ENCODE data around the gene MYLIP. TPM values are rescaled to one million over a fixed set of nuclear protein-coding genes. Genes with fewer than 3 reads are reported as not detected.

Gene MYLIP
- total and polyA plus RNA-seq, 2 of the 13 experiments (the other 11 are each of a cell fraction or from before 2014, with no cell fraction given), result 3.4 to 10.8 TPM

GRCh38 chr6:16097382-16098171 lies 31.3 kb upstream of the MYLIP start:
- no peak overlapping the region for H2AFZ ChIP-seq (ENCODE audit: low read length)
- ATAC-seq (no peak), DNase-seq (ENCODE audit: low spot score) (no peak), FAIRE-seq (no peak)
- H3K36me3 ChIP-seq (replicated peaks in 1 of 2; ENCODE audit: control insufficient read depth in 1 of 2, insufficient read depth in 2 of 2, low read length in 2 of 2), result no peaks in the 10 kb centered on the region
- CTCF ChIA-PET (ENCODE audit: low intra/inter-chr PET ratio, low total read pairs), result no interaction called here
- no peak overlapping the region for H3K4me3 ChIP-seq (replicated peaks in 1 of 3; ENCODE audit: insufficient read depth in 1 of 3, low read depth in 2 of 3, low read length in 3 of 3)
- no peak overlapping the region for H3K27ac ChIP-seq (ENCODE audit: extremely low read length, insufficient read depth, low read length)
- 2% methylated on average over 6 of the region's 6 CpGs for WGBS (ENCODE audit: low lambda C conversion rate)
- H3K4me2 ChIP-seq (ENCODE audit: low read depth, low read length), result no peak overlapping the region
- intact Hi-C loops (cut with micrococcal nuclease; ENCODE audit: unreplicated experiment) (no loop called here), in situ Hi-C loops (cut with HindIII; ENCODE audit: extremely low pct_ligation_motif_present, low pct_unique_long_range_greater_than_20kb) (no loop called here)
- no TSS peak for BruUV-seq (replicated peaks)
- H3K9me3 ChIP-seq (ENCODE audit: low read length), result no peaks in the 10 kb centered on the region
- no peaks in the 10 kb centered on the region for H3K4me1 ChIP-seq (ENCODE audit: insufficient read depth, low read length)
- no peaks in the 10 kb centered on the region for H4K20me1 ChIP-seq (ENCODE audit: insufficient read depth, low read length)
- POLR2A ChIA-PET, result no interaction called here
- no peak for TF ChIP-seq PAF1 (CRISPR knock-in tag; IDR thresholded peaks at IDR 0.05)
- TF ChIP-seq GFI1 (CRISPR knock-in tag; IDR thresholded peaks at IDR 0.05; ENCODE audit: borderline replicate concordance), result no peak
- TF ChIP-seq, protein P1, sequence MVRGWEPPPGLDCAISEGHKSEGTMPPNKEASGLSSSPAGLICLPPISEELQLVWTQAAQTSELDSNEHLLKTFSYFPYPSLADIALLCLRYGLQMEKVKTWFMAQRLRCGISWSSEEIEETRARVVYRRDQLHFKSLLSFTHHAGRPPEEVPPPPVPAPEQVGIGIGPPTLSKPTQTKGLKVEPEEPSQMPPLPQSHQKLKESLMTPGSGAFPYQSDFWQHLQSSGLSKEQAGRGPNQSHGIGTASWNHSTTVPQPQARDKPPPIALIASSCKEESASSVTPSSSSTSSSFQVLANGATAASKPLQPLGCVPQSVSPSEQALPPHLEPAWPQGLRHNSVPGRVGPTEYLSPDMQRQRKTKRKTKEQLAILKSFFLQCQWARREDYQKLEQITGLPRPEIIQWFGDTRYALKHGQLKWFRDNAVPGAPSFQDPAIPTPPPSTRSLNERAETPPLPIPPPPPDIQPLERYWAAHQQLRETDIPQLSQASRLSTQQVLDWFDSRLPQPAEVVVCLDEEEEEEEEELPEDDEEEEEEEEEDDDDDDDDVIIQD (CRISPR knock-in tag; IDR thresholded peaks at IDR 0.05; ENCODE audit: low read depth), result no peak
- H3K27me3 ChIP-seq (ENCODE audit: control insufficient read depth in 1 of 2, insufficient read depth in 2 of 2, low read length in 2 of 2), result 0 out of 5 replicates have a peak, but pooled peaks cover 0 to 4% of the 10 kb centered on the region in 2 experiments
- H3K9ac ChIP-seq (ENCODE audit: insufficient read depth, low read depth, low read length), result no peak overlapping the region
- no peaks in the 10 kb centered on the region for H3K79me2 ChIP-seq (ENCODE audit: insufficient read depth, low read length)

- in situ Hi-C loops (cut with HindIII; ENCODE audit: extremely low pct_ligation_motif_present, low pct_unique_long_range_greater_than_20kb), result no loop called here
- FAIRE-seq, result no peak
- 0 out of 5 replicates have a peak, but pooled peaks cover 0 to 4% of the 10 kb centered on the region in 2 experiments for H3K27me3 ChIP-seq (ENCODE audit: control insufficient read depth in 1 of 2, insufficient read depth in 2 of 2, low read length in 2 of 2)
- no TSS peak for BruUV-seq (replicated peaks)
- H3K36me3 ChIP-seq (replicated peaks in 1 of 2; ENCODE audit: control insufficient read depth in 1 of 2, insufficient read depth in 2 of 2, low read length in 2 of 2), result no peaks in the 10 kb centered on the region
- H3K4me1 ChIP-seq (ENCODE audit: insufficient read depth, low read length), result no peaks in the 10 kb centered on the region
- H3K9me3 ChIP-seq (ENCODE audit: low read length), result no peaks in the 10 kb centered on the region
- intact Hi-C loops (cut with micrococcal nuclease; ENCODE audit: unreplicated experiment), result no loop called here
- H3K79me2 ChIP-seq (ENCODE audit: insufficient read depth, low read length), result no peaks in the 10 kb centered on the region
- 33% methylated on average over 5 of the region's 5 CpGs for WGBS (ENCODE audit: low lambda C conversion rate)
- H2AFZ ChIP-seq (ENCODE audit: low read length), result no peak overlapping the region
- no peak overlapping the region for H3K27ac ChIP-seq (ENCODE audit: extremely low read length, insufficient read depth, low read length)
- no peak overlapping the region for H3K4me3 ChIP-seq (replicated peaks in 1 of 3; ENCODE audit: insufficient read depth in 1 of 3, low read depth in 2 of 3, low read length in 3 of 3)
- ChIA-PET POLR2A (no interaction called here), CTCF (ENCODE audit: low intra/inter-chr PET ratio, low total read pairs) (no interaction called here)
- ATAC-seq, result no peak
- no peak overlapping the region for H3K4me2 ChIP-seq (ENCODE audit: low read depth, low read length)
- no peak overlapping the region for H3K9ac ChIP-seq (ENCODE audit: insufficient read depth, low read depth, low read length)
- no peak for DNase-seq (ENCODE audit: low spot score)
- H4K20me1 ChIP-seq (ENCODE audit: insufficient read depth, low read length), result no peaks in the 10 kb centered on the region
- TF ChIP-seq ZNF256 (CRISPR knock-in tag; conservative IDR thresholded peaks at IDR 0.05) (no peak), ZNF432 (CRISPR knock-in tag; IDR thresholded peaks at IDR 0.05; ENCODE audit: borderline replicate concordance) (no peak), THAP9 (CRISPR knock-in tag; IDR thresholded peaks at IDR 0.05; ENCODE audit: borderline replicate concordance) (no peak), MBD4 (IDR thresholded peaks at IDR 0.05; ENCODE audit: borderline replicate concordance, low read length) (no peak), ZKSCAN1 (IDR thresholded peaks at IDR 0.05; ENCODE audit: low read length) (no peak)
- TF ChIP-seq, protein P2, sequence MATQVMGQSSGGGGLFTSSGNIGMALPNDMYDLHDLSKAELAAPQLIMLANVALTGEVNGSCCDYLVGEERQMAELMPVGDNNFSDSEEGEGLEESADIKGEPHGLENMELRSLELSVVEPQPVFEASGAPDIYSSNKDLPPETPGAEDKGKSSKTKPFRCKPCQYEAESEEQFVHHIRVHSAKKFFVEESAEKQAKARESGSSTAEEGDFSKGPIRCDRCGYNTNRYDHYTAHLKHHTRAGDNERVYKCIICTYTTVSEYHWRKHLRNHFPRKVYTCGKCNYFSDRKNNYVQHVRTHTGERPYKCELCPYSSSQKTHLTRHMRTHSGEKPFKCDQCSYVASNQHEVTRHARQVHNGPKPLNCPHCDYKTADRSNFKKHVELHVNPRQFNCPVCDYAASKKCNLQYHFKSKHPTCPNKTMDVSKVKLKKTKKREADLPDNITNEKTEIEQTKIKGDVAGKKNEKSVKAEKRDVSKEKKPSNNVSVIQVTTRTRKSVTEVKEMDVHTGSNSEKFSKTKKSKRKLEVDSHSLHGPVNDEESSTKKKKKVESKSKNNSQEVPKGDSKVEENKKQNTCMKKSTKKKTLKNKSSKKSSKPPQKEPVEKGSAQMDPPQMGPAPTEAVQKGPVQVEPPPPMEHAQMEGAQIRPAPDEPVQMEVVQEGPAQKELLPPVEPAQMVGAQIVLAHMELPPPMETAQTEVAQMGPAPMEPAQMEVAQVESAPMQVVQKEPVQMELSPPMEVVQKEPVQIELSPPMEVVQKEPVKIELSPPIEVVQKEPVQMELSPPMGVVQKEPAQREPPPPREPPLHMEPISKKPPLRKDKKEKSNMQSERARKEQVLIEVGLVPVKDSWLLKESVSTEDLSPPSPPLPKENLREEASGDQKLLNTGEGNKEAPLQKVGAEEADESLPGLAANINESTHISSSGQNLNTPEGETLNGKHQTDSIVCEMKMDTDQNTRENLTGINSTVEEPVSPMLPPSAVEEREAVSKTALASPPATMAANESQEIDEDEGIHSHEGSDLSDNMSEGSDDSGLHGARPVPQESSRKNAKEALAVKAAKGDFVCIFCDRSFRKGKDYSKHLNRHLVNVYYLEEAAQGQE (IDR thresholded peaks at IDR 0.05; ENCODE audit: borderline replicate concordance in 1 of 2, low read depth in 1 of 2, low read length in 2 of 2), result no peak
These were observed 30.7 kb upstream of the MYLIP start for GRCh38 chr6:16098211-16098610.
